SK-N-MC (cell line): ENCODE results near the gene SCART1.

Source experiments
- EZH2 ChIP-seq: fragments of 200-600 bp; sonication (generic); IDR thresholded peaks from one replicate; pipeline ENCODE4 v1.6.1; 2017; ENCODE audit warnings: antibody characterized with exemption
- FOXP2 ChIP-seq: optimal IDR thresholded peaks from 2 replicates; pipeline ENCODE3; 2011; ENCODE audit warnings: mild to moderate bottlenecking, moderate library complexity; ENCODE audit not compliant: insufficient read depth; ENCODE audit errors: extremely low read length, control extremely low read depth
- POLR2AphosphoS5 ChIP-seq: IDR thresholded peaks from 2 replicates; pipeline ENCODE4 v1.6.1; 2012; ENCODE audit warnings: mild to moderate bottlenecking, low read depth, low read length, borderline replicate concordance

DNA sequence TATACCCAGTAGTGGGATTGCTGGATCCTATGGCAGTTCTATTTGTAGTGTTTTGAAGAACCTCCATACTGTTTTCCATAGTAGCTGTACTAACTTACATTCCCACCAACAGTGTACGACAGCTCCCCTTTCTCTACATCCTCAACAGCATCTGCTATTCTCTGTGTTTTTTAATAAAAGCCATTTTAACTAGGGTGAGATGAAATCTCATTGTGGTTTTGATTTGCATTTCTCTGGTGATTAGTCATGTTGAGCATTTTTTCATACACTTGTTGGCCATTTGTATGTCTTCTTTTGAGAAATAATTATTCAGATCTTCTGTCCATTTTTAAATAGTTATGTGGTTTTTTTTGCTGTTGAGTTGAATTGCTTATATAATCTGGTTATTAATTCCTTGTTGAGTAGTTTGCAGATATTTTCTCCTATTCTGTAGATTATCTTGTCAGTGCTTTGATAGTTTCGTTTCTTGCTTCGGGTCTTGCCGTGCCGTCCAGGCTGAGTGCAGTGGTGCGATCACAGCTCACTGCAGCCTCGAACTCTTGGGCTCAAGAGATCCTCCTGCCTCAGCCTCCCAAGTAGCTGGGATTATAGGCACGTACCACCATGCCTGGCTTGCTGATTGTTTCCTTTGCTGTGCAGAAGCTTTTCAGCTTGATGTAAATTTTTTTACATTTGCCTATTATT is 47.8 kb upstream of the SCART1 start:
- no peak for TF ChIP-seq EZH2
- no peak for TF ChIP-seq POLR2AphosphoS5
- TF ChIP-seq FOXP2: no peak
